HepG2 (cell line): ENCODE data around the gene NUDT22. TPM values are rescaled to one million over a fixed set of nuclear protein-coding genes. Genes with fewer than 3 reads are reported as not detected.

Source experiments
- BRCA1 ChIP-seq: sonication (generic); formaldehyde crosslinking; IDR thresholded peaks from 2 replicates; pipeline ENCODE4 v1.4.0; 2020; ENCODE audit warnings: missing genetic modification reagents
- CCAR2 ChIP-seq: fragments of 200-400 bp; formaldehyde crosslinking; optimal IDR thresholded peaks from 2 replicates; pipeline ENCODE3; 2018; ENCODE audit warnings: low read depth, mild to moderate bottlenecking, low read length, moderate library complexity
- GATA4 ChIP-seq: sonication (generic); IDR thresholded peaks from 2 replicates; pipeline ENCODE4 v1.6.1; 2016; ENCODE audit warnings: antibody characterized with exemption, low read depth, borderline replicate concordance
- GTF2F1 ChIP-seq: fragments of 150-350 bp; IDR thresholded peaks from 2 replicates; pipeline ENCODE4 v1.6.1; 2014; ENCODE audit warnings: low read length
- HDAC1 ChIP-seq: sonication (generic); formaldehyde crosslinking; IDR thresholded peaks from 2 replicates; pipeline ENCODE4 v1.5.1; 2020; ENCODE audit warnings: mild to moderate bottlenecking, missing genetic modification reagents
- HDAC6 ChIP-seq: fragments of 200-600 bp; sonication (generic); IDR thresholded peaks from 2 replicates; pipeline ENCODE4 v1.7.0; 2017; ENCODE audit warnings: mild to moderate bottlenecking, antibody characterized with exemption, low read length, low read depth
- HMG20B ChIP-seq: conservative IDR thresholded peaks from 2 replicates; pipeline ENCODE4 v1.6.1; 2016; ENCODE audit warnings: missing genetic modification reagents, missing compliant biosample characterization
- MAZ ChIP-seq, 2 experiments: sonication (generic) in 1 of 2; formaldehyde crosslinking in 1 of 2; IDR thresholded peaks; 2 replicates each; pipeline versions ENCODE4 v1.5.0 to v1.6.1; 2012 to 2020; ENCODE audit warnings: low read depth in 2 of 2, mild to moderate bottlenecking in 2 of 2, borderline replicate concordance in 1 of 2, improper control_type of control experiment in 1 of 2, low read length in 1 of 2, missing genetic modification reagents in 1 of 2, moderate library complexity in 1 of 2
- PAXIP1 ChIP-seq: sonication (generic); formaldehyde crosslinking; conservative IDR thresholded peaks from 2 replicates; pipeline ENCODE4 v1.4.0; 2020; ENCODE audit warnings: mild to moderate bottlenecking, missing genetic modification reagents, moderate library complexity
- PTBP1 ChIP-seq: fragments of 200-400 bp; formaldehyde crosslinking; IDR thresholded peaks from 2 replicates; pipeline ENCODE4 v1.6.1; 2018; ENCODE audit warnings: low read length, low read depth; ENCODE audit not compliant: poor library complexity, severe bottlenecking
- SIN3A ChIP-seq: IDR thresholded peaks from 2 replicates; pipeline ENCODE4 v1.6.1; 2011; ENCODE audit warnings: low read depth, mild to moderate bottlenecking, control low read depth, low read length, borderline replicate concordance
- SNAPC2 ChIP-seq: sonication (generic); formaldehyde crosslinking; IDR thresholded peaks from 2 replicates; pipeline ENCODE4 v1.8.1; 2022; ENCODE audit warnings: mild to moderate bottlenecking, missing genetic modification reagents
- SP4 ChIP-seq: sonication (generic); formaldehyde crosslinking; IDR thresholded peaks from 2 replicates; pipeline ENCODE4 v1.8.1; 2023; ENCODE audit warnings: mild to moderate bottlenecking, missing genetic modification reagents
- TARDBP ChIP-seq: sonication (generic); formaldehyde crosslinking; IDR thresholded peaks from 2 replicates; pipeline ENCODE4 v1.8.0; 2022; ENCODE audit warnings: mild to moderate bottlenecking, missing genetic modification reagents
- TEF ChIP-seq: sonication (generic); formaldehyde crosslinking; IDR thresholded peaks from 2 replicates; pipeline ENCODE4 v1.5.0; 2020; ENCODE audit warnings: missing genetic modification reagents
- TRAFD1 ChIP-seq: sonication (generic); formaldehyde crosslinking; IDR thresholded peaks from 2 replicates; pipeline ENCODE4 v1.5.1; 2020; ENCODE audit warnings: missing genetic modification reagents, mild to moderate bottlenecking, borderline replicate concordance
- U2AF2 ChIP-seq: fragments of 200-400 bp; formaldehyde crosslinking; IDR thresholded peaks from 2 replicates; pipeline ENCODE4 v1.6.1; 2017; ENCODE audit warnings: low read depth, mild to moderate bottlenecking, low read length
- ZC3H4 ChIP-seq: sonication (generic); formaldehyde crosslinking; IDR thresholded peaks from 2 replicates; pipeline ENCODE4 v1.4.0; 2020; ENCODE audit warnings: missing genetic modification reagents, borderline replicate concordance
- ZNF160 ChIP-seq: sonication (generic); formaldehyde crosslinking; IDR thresholded peaks from 2 replicates; pipeline ENCODE4 v1.8.0; 2022; ENCODE audit warnings: mild to moderate bottlenecking, inconsistent platforms, missing genetic modification reagents
- ZNF17 ChIP-seq: sonication (generic); formaldehyde crosslinking; IDR thresholded peaks from 2 replicates; pipeline ENCODE4 v1.5.0; 2020; ENCODE audit warnings: mild to moderate bottlenecking, missing genetic modification reagents
- ZNF317 ChIP-seq: sonication (generic); formaldehyde crosslinking; IDR thresholded peaks from 2 replicates; pipeline ENCODE4 v1.5.0; 2020; ENCODE audit warnings: mild to moderate bottlenecking, missing genetic modification reagents
- ZNF496 ChIP-seq: sonication (generic); formaldehyde crosslinking; IDR thresholded peaks from 2 replicates; pipeline ENCODE4 v1.8.1; 2023; ENCODE audit warnings: mild to moderate bottlenecking, moderate library complexity, missing genetic modification reagents; ENCODE audit not compliant: insufficient replicate concordance
- ZNF543 ChIP-seq: sonication (generic); formaldehyde crosslinking; IDR thresholded peaks from 2 replicates; pipeline ENCODE4 v1.4.0; 2020; ENCODE audit warnings: mild to moderate bottlenecking, missing genetic modification reagents
- ZNF557 ChIP-seq: sonication (generic); formaldehyde crosslinking; IDR thresholded peaks from 2 replicates; pipeline ENCODE4 v1.4.0; 2020; ENCODE audit warnings: missing genetic modification reagents
- ZNF672 ChIP-seq: sonication (generic); formaldehyde crosslinking; IDR thresholded peaks from 2 replicates; pipeline ENCODE4 v1.8.1; 2022; ENCODE audit warnings: missing genetic modification reagents
- ZNF788 ChIP-seq: sonication (generic); formaldehyde crosslinking; IDR thresholded peaks from 2 replicates; pipeline ENCODE4 v1.5.0; 2020; ENCODE audit warnings: mild to moderate bottlenecking, missing genetic modification reagents, borderline replicate concordance
- polyA plus RNA-seq, 8 experiments: library from polyadenylated mRNA; depleted of rRNA in 3 of 8; stranded (reverse) in 7 of 8; unstranded in 1 of 8; fragments of >200 nt; fragmentation: Illumina TruSeq in 4 of 8; extraction: Trizol in 4 of 8; gene quantifications; 2 replicates each; pipeline versions ENCODE4 v1.2.1 to v1.2.3, GENCODE V29; 2011 to 2016; ENCODE audit warnings: low read depth in 4 of 8, missing spikeins in 1 of 8, mixed read lengths in 1 of 8; ENCODE audit not compliant: insufficient read depth in 1 of 8
- total RNA-seq, 5 experiments: library from RNA; depleted of rRNA; stranded (reverse); fragments of >200 nt; fragmentation: Illumina TruSeq; extraction: Trizol; gene quantifications; 2 replicates each; pipeline ENCODE4 v1.2.3, GENCODE V29; 2016; ENCODE audit warnings: low read depth in 1 of 5

Gene NUDT22
- total and polyA plus RNA-seq, 2 of the 13 experiments (the other 11 are each of a cell fraction or from before 2014, with no cell fraction given): 33.5 to 39.8 TPM

- TF ChIP-seq TARDBP (CRISPR knock-in tag) (no peak), HDAC1 (CRISPR knock-in tag) (0 out of 2 replicates have a peak, but pooled peaks have one; percentile 23), GTF2F1 (no peak), ZC3H4 (CRISPR knock-in tag) (no peak), BRCA1 (CRISPR knock-in tag) (no peak), GATA4 (no peak), SNAPC2 (CRISPR knock-in tag) (no peak), PTBP1 (no peak), ZNF557 (CRISPR knock-in tag) (no peak), SP4 (no peak; the same call in 1 of the 2 replicates), ZNF160 (CRISPR knock-in tag) (no peak), ZNF496 (CRISPR knock-in tag) (no peak), TEF (CRISPR knock-in tag) (no peak), CCAR2 (no peak), MAZ (IDR thresholded peaks at IDR 0.05; ENCODE audit: borderline replicate concordance, low read depth, low read length) (no peak), MAZ (CRISPR knock-in tag; IDR thresholded peaks at IDR 0.05; ENCODE audit: low read depth) (no peak), HDAC6 (no peak), ZNF17 (CRISPR knock-in tag) (no peak), U2AF2 (no peak), ZNF672 (CRISPR knock-in tag) (no peak), HMG20B (CRISPR knock-in tag) (0 out of 2 replicates have a peak, but pooled peaks have one; percentile 22), SIN3A (peak; percentile 27; the same call in 1 of the 2 replicates), ZNF543 (no peak), PAXIP1 (CRISPR knock-in tag) (no peak), ZNF317 (CRISPR knock-in tag) (0 out of 2 replicates have a peak, but pooled peaks have one; percentile 7), TRAFD1 (CRISPR knock-in tag) (no peak), ZNF788 (CRISPR knock-in tag) (no peak)
These were observed 505 bp downstream of the NUDT22 start (continued) for GRCh38 chr11:64226507-64227051.
